ENCODE results near the gene TAS1R2.

DNA sequence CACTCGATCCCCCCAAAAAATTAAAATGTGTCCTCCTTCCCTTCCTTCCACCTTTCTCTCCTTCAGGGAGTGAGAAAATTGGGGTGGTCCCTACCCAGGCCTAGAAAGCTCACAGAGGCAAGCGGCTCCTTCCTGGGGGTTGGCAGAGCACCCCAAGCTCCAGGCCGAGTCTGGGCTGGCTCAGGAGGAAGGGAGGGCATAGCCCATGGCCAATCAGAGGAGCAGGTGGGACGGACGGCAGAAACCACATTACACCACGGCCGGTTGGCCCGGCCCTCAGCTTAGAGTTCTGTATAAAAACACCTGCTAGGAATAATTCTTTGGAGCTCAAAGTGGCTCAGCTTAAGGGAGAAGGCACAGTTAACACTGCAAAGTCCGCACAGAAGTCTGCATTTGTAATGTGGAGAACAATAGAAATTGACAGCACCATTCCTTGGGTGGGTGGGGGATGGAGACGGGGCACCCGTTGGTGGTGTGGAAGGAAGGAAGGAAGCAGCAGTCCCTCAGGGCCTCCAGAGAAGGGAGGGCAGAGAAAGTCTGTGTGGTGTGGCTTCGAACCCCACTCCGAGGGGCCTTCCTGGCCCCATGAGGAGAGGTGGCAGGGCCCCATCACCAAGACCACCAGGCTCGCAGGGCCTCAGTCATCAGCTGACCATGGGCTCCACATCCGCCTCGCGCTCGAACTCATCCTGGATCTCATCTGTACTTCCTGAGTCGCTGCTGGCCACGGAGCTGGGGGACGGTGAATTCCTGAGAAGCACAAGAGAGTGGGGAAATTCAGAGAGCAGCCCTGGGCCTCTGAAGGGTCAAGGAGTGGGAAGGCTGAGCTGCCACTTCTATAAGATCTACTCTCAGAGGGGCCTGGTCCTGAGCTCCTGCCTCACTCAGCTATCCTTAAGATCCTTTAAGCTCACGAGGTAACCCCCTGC, 48.7 kb upstream of the TAS1R2 start:
- TF ChIP-seq POLR2A (IDR thresholded peaks at IDR 0.05) (no peak), POLR2AphosphoS5 (IDR thresholded peaks at IDR 0.05) (no peak)
- TF ChIP-seq, protein P1, sequence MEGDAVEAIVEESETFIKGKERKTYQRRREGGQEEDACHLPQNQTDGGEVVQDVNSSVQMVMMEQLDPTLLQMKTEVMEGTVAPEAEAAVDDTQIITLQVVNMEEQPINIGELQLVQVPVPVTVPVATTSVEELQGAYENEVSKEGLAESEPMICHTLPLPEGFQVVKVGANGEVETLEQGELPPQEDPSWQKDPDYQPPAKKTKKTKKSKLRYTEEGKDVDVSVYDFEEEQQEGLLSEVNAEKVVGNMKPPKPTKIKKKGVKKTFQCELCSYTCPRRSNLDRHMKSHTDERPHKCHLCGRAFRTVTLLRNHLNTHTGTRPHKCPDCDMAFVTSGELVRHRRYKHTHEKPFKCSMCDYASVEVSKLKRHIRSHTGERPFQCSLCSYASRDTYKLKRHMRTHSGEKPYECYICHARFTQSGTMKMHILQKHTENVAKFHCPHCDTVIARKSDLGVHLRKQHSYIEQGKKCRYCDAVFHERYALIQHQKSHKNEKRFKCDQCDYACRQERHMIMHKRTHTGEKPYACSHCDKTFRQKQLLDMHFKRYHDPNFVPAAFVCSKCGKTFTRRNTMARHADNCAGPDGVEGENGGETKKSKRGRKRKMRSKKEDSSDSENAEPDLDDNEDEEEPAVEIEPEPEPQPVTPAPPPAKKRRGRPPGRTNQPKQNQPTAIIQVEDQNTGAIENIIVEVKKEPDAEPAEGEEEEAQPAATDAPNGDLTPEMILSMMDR (IDR thresholded peaks at IDR 0.05) = no peak

Data from prostate gland (tissue), 2 donors.